LNCAP (cell line): Measurements from ENCODE around the gene SDCBP2.

Source experiments
- CTCF ChIP-seq: fragments of 450-650 bp; IDR thresholded peaks from 2 replicates; pipeline ENCODE4 v1.5.1; 2017; ENCODE audit warnings: mild to moderate bottlenecking

The SDCBP2 gene

GRCh38 chr20:1320016-1320415 lies 8.9 kb downstream of the SDCBP2 start:
- no peak for TF ChIP-seq CTCF

GRCh38 chr20:1319462-1319861 lies 9.5 kb downstream of the SDCBP2 start:
- TF ChIP-seq CTCF = no peak

GRCh38 chr20:1319051-1319450 lies 9.9 kb downstream of the SDCBP2 start:
- TF ChIP-seq CTCF = no peak

- no peak for TF ChIP-seq CTCF
Measured at GRCh38 chr20:1317545-1318255, 11.2 kb downstream of the SDCBP2 start.

GRCh38 chr20:1315804-1316203 lies 13.1 kb downstream of the SDCBP2 start:
- no peak for TF ChIP-seq CTCF

- peak; percentile 97 for TF ChIP-seq CTCF
Measured at GRCh38 chr20:1313236-1313964, 15.5 kb downstream of the SDCBP2 start.

GRCh38 chr20:1312904-1313235 lies 16.1 kb downstream of the SDCBP2 start:
- TF ChIP-seq CTCF = no peak
